Testis (tissue), 2 donors: ENCODE data around the gene SPAG6.

Experiments used
- CTCF ChIP-seq, 3 experiments: fragments of 450-650 bp in 2 of 3; fragments of 200-600 bp in 1 of 3; sonication (generic) in 1 of 3; IDR thresholded peaks; one replicate each; pipeline ENCODE4 v1.5.1; 2016 to 2019; ENCODE audit warnings: antibody characterized with exemption in 3 of 3, mild to moderate bottlenecking in 2 of 3, moderate library complexity in 1 of 3
- POLR2A ChIP-seq: fragments of 450-650 bp; IDR thresholded peaks from one replicate; pipeline ENCODE4 v1.6.1; 2017; ENCODE audit warnings: antibody characterized with exemption, mild to moderate bottlenecking, moderate library complexity

- TF ChIP-seq CTCF (IDR thresholded peaks at IDR 0.05) (no peak), POLR2A (no peak)
Measured at GRCh38 chr10:22349755-22350154, 4.5 kb downstream of the SPAG6 start.
